ENCODE data around the gene RIC1. TPM values are rescaled to one million over a fixed set of nuclear protein-coding genes. Genes with fewer than 3 reads are reported as not detected.

The RIC1 gene
- total and polyA plus RNA-seq, 9 of the 15 experiments (the other 6 are each of a cell fraction or from before 2014, with no cell fraction given): 3.2 to 25.8 (median 15.0) TPM

- no peak for TF ChIP-seq ZNF609 (CRISPR knock-in tag; IDR thresholded peaks at IDR 0.05; ENCODE audit: borderline replicate concordance)
- TF ChIP-seq TCF7 (IDR thresholded peaks at IDR 0.05; ENCODE audit: borderline replicate concordance): no peak
- TF ChIP-seq MITF (IDR thresholded peaks at IDR 0.05): no peak
- TF ChIP-seq SP1 (CRISPR knock-in tag; IDR thresholded peaks at IDR 0.05): no peak
- TF ChIP-seq HMGN3 (IDR thresholded peaks at IDR 0.05; ENCODE audit: borderline replicate concordance, extremely low read depth, insufficient read length, low read depth, low read length): no peak
- no peak for TF ChIP-seq TCFL5 (CRISPR knock-in tag; conservative IDR thresholded peaks at IDR 0.05)
- no peak for TF ChIP-seq HDGF (IDR thresholded peaks at IDR 0.05)
These were observed 139.3 kb downstream of the RIC1 start (continued) for GRCh38 chr9:5767968-5768932.
